Sigmoid colon (tissue), 4 donors: ENCODE measurements around the gene PCP4.

Experiments used
- CTCF ChIP-seq, 4 experiments: fragments of 450-650 bp in 3 of 4; fragments of 200-600 bp in 1 of 4; IDR thresholded peaks; one replicate each; pipeline ENCODE4 v1.5.1; 2016 to 2019; ENCODE audit warnings: antibody characterized with exemption in 4 of 4, mild to moderate bottlenecking in 3 of 4, moderate library complexity in 2 of 4
- POLR2A ChIP-seq, 2 donors: fragments of 450-650 bp; IDR thresholded peaks; one replicate each; pipeline ENCODE4 v1.6.1; 2016; ENCODE audit warnings: antibody characterized with exemption in 2 of 2, mild to moderate bottlenecking in 2 of 2, moderate library complexity in 2 of 2
- POLR2AphosphoS5 ChIP-seq, 4 donors: sonication (generic); formaldehyde crosslinking; IDR thresholded peaks; one replicate each; pipeline ENCODE4 v1.6.1; 2017; ENCODE audit warnings: antibody characterized with exemption in 4 of 4

GRCh38 chr21:39843916-39844315 is 23.3 kb upstream of the PCP4 start:
- TF ChIP-seq POLR2A (IDR thresholded peaks at IDR 0.05) (no peak), POLR2AphosphoS5 (IDR thresholded peaks at IDR 0.05) (no peak), CTCF (IDR thresholded peaks at IDR 0.05) (no peak)
